Astrocyte (in vitro differentiated cells and primary cell): Measurements from ENCODE around the gene ST6GALNAC6. TPM values are rescaled to one million over a fixed set of nuclear protein-coding genes. Genes with fewer than 3 reads are reported as not detected.
A peak's percentile ranks its signal among the peaks of the same experiment; 100 is the strongest.

Experiments
- DNase-seq: peaks from one replicate; pipeline ENCODE4 v3.0.0-alpha.2; 2010; ENCODE audit warnings: low read depth
- FAIRE-seq: peaks from 2 replicates; lab custom pipeline; 2011; peaks lifted over from hg19 to GRCh38; lab: Jason Lieb, UNC
- H2AFZ ChIP-seq: 2 replicates; pipeline ENCODE4 v1.6.0; 2012; ENCODE audit warnings: low read depth, low read length, inconsistent platforms
- H3K27ac ChIP-seq: 2 replicates; pipeline ENCODE4 v1.5.1; 2011; ENCODE audit warnings: low read depth, low read length, inconsistent platforms
- H3K27me3 ChIP-seq: 2 replicates; pipeline ENCODE4 v1.6.0; 2011; ENCODE audit warnings: low read length, inconsistent platforms; ENCODE audit not compliant: insufficient read depth
- H3K36me3 ChIP-seq: 2 replicates; pipeline ENCODE4 v1.5.1; 2011; ENCODE audit warnings: low read length, inconsistent platforms; ENCODE audit not compliant: insufficient read depth
- H3K4me1 ChIP-seq: 2 replicates; pipeline ENCODE4 v1.5.1; 2011; ENCODE audit warnings: low read length, inconsistent platforms; ENCODE audit not compliant: insufficient read depth
- H3K4me2 ChIP-seq: 2 replicates; pipeline ENCODE4 v1.6.0; 2012; ENCODE audit warnings: low read length, inconsistent platforms
- H3K4me3 ChIP-seq: 2 replicates; pipeline ENCODE4 v1.5.1; 2011; ENCODE audit warnings: low read depth, mild to moderate bottlenecking, low read length, inconsistent platforms; ENCODE audit not compliant: insufficient read depth
- H3K79me2 ChIP-seq: 2 replicates; pipeline ENCODE4 v1.6.0; 2012; ENCODE audit warnings: mild to moderate bottlenecking, low read length, inconsistent platforms; ENCODE audit not compliant: insufficient read depth
- H3K9ac ChIP-seq: 2 replicates; pipeline ENCODE4 v1.6.0; 2012; ENCODE audit warnings: mild to moderate bottlenecking, low read length, inconsistent platforms
- H3K9me3 ChIP-seq: 2 replicates; pipeline ENCODE4 v1.5.1; 2012; ENCODE audit warnings: low read depth, mild to moderate bottlenecking, low read length, inconsistent platforms; ENCODE audit not compliant: insufficient read depth
- H4K20me1 ChIP-seq: 2 replicates; pipeline ENCODE4 v1.6.0; 2012; ENCODE audit warnings: low read length, inconsistent platforms; ENCODE audit not compliant: insufficient read depth
- H3K27ac Mint-ChIP-seq: one replicate; pipeline ENCODE4 v1.8.0; 2021; ENCODE audit warnings: mild to moderate bottlenecking, mixed read lengths; ENCODE audit not compliant: unreplicated experiment
- H3K27me3 Mint-ChIP-seq: one replicate; pipeline ENCODE4 v1.8.0; 2021; ENCODE audit warnings: low read depth, mixed read lengths; ENCODE audit not compliant: unreplicated experiment
- H3K36me3 Mint-ChIP-seq: one replicate; pipeline ENCODE4 v1.8.0; 2021; ENCODE audit warnings: low read depth, mixed read lengths; ENCODE audit not compliant: unreplicated experiment
- H3K4me1 Mint-ChIP-seq: one replicate; pipeline ENCODE4 v1.8.0; 2021; ENCODE audit warnings: low read depth, mixed read lengths; ENCODE audit not compliant: unreplicated experiment
- H3K4me3 Mint-ChIP-seq: one replicate; pipeline ENCODE4 v1.8.0; 2021; ENCODE audit warnings: mild to moderate bottlenecking, moderate library complexity, mixed read lengths; ENCODE audit not compliant: unreplicated experiment
- H3K9me3 Mint-ChIP-seq: one replicate; pipeline ENCODE4 v1.8.0; 2021; ENCODE audit warnings: mild to moderate bottlenecking, mixed read lengths; ENCODE audit not compliant: unreplicated experiment
- CTCF ChIP-seq: IDR thresholded peaks from 2 replicates; pipeline ENCODE4 v1.5.1; 2011; ENCODE audit warnings: low read depth, mild to moderate bottlenecking, inconsistent platforms, low read length, moderate library complexity; ENCODE audit not compliant: insufficient read depth
- EZH2 ChIP-seq: IDR thresholded peaks from 2 replicates; pipeline ENCODE4 v1.6.1; 2012; ENCODE audit warnings: mild to moderate bottlenecking, low read length, inconsistent platforms; ENCODE audit not compliant: insufficient read depth
- total RNA-seq: library from RNA; stranded (reverse); gene quantifications from 2 replicates; pipeline ENCODE4 v1.2.1, GENCODE V29; 2021

ST6GALNAC6 gene
- total RNA-seq, 1 donor from 2014 or later = 30.4 TPM

- no peaks in the 10 kb centered on the region for H3K36me3 ChIP-seq
Observed at GRCh38 chr9:127880143-127880542, 19.3 kb downstream of the ST6GALNAC6 start.

GRCh38 chr9:127878652-127879390 lies 20.6 kb downstream of the ST6GALNAC6 start:
- H3K4me1 ChIP-seq = peaks cover 36% of the 10 kb centered on the region
- no peaks in the 10 kb centered on the region for H3K9me3 ChIP-seq
- TF ChIP-seq CTCF (no peak), EZH2 (no peak)
- H3K27ac ChIP-seq = no peak overlapping the region
- H3K9ac ChIP-seq = no peak overlapping the region
- Mint-ChIP-seq H3K4me1 (peaks cover 7% of the 10 kb centered on the region), H3K4me3 (no peak overlapping the region), H3K27ac (no peak overlapping the region), H3K27me3 (no peaks in the 10 kb centered on the region), H3K9me3 (no peaks in the 10 kb centered on the region), H3K36me3 (no peaks in the 10 kb centered on the region)
- no peak overlapping the region for H2AFZ ChIP-seq
- H3K27me3 ChIP-seq = no peaks in the 10 kb centered on the region
- FAIRE-seq (no peak), DNase-seq (no peak)
- H3K36me3 ChIP-seq = no peaks in the 10 kb centered on the region
- no peak overlapping the region for H3K4me3 ChIP-seq
- peaks cover 14% of the 10 kb centered on the region for H4K20me1 ChIP-seq
- peaks cover 20% of the 10 kb centered on the region for H3K79me2 ChIP-seq
- H3K4me2 ChIP-seq = no peak overlapping the region

More at GRCh38 chr9:127880143-127880542, 19.3 kb downstream of the ST6GALNAC6 start:
- Histone ChIP-seq H4K20me1 (peaks cover 10% of the 10 kb centered on the region), H3K79me2 (peaks cover 15% of the 10 kb centered on the region), H3K27ac (no peak overlapping the region), H3K9ac (no peak overlapping the region), H3K4me3 (no peak overlapping the region), H3K9me3 (no peaks in the 10 kb centered on the region), H2AFZ (no peak overlapping the region), H3K27me3 (no peaks in the 10 kb centered on the region), H3K4me2 (no peak overlapping the region), H3K4me1 (peaks cover 28% of the 10 kb centered on the region)
- DNase-seq (no peak), FAIRE-seq (no peak)
- Mint-ChIP-seq H3K4me3 (no peak overlapping the region), H3K27ac (no peak overlapping the region), H3K27me3 (no peaks in the 10 kb centered on the region), H3K9me3 (no peaks in the 10 kb centered on the region), H3K36me3 (no peaks in the 10 kb centered on the region), H3K4me1 (peaks cover 19% of the 10 kb centered on the region)
- TF ChIP-seq EZH2 (no peak), CTCF (no peak)

GRCh38 chr9:127878001-127878651 lies 21.3 kb downstream of the ST6GALNAC6 start:
- Histone ChIP-seq H3K79me2 (peaks cover 20% of the 10 kb centered on the region), H3K4me1 (peaks cover 37% of the 10 kb centered on the region), H2AFZ (peak overlapping the region; percentile 87), H3K4me3 (peak overlapping the region; percentile 56), H3K9me3 (no peaks in the 10 kb centered on the region), H3K4me2 (peak overlapping the region; percentile 94), H3K27ac (no peak overlapping the region), H4K20me1 (peaks cover 18% of the 10 kb centered on the region), H3K27me3 (no peaks in the 10 kb centered on the region), H3K9ac (peak overlapping the region; percentile 77), H3K36me3 (no peaks in the 10 kb centered on the region)
- H3K9me3 Mint-ChIP-seq = no peaks in the 10 kb centered on the region
- FAIRE-seq (no peak), DNase-seq (no peak)
- TF ChIP-seq EZH2 (no peak), CTCF (no peak)
- peak overlapping the region; percentile 68 for H3K4me3 Mint-ChIP-seq
- H3K36me3 Mint-ChIP-seq = no peaks in the 10 kb centered on the region
- no peak overlapping the region for H3K27ac Mint-ChIP-seq
- peaks cover 7% of the 10 kb centered on the region for H3K4me1 Mint-ChIP-seq
- no peaks in the 10 kb centered on the region for H3K27me3 Mint-ChIP-seq
